Caco-2 (cell line): ENCODE results near the gene AGTPBP1. TPM values are rescaled to one million over a fixed set of nuclear protein-coding genes. Genes with fewer than 3 reads are reported as not detected.

Source experiments
- BruUV-seq: library from RNA; stranded (reverse); fragments of 400-500 nt; replicated peaks from 2 replicates; lab custom pipeline; 2021; lab: Mats Ljungman, UMichigan
- CTCF ChIA-PET: fragments of 300-600 bp; sonication (Branson Sonifier 250); formaldehyde crosslinking; loops from one replicate; lab custom pipeline; 2022; ENCODE audit warnings: antibody characterized with exemption; lab: Charles Lee
- POLR2A ChIA-PET: fragments of 300-600 bp; sonication (Branson Sonifier 250); formaldehyde crosslinking; loops from one replicate; lab custom pipeline; 2022; ENCODE audit warnings: antibody characterized with exemption; lab: Charles Lee
- DNase-seq, 2 experiments: peaks; one replicate each; pipeline versions ENCODE4 v3.0.0 to v3.0.0-alpha.2; 2020 to 2022
- H3K27me3 ChIP-seq: replicated peaks from 2 replicates; pipeline ENCODE4 v1.6.0; 2011; ENCODE audit warnings: low read length; ENCODE audit not compliant: control insufficient read depth, insufficient read depth
- H3K36me3 ChIP-seq: 2 replicates; pipeline ENCODE4 v1.5.1; 2011; ENCODE audit warnings: low read length; ENCODE audit not compliant: control insufficient read depth, insufficient read depth
- H3K4me1 ChIP-seq: fragments of 250-450 bp; sonication (Bioruptor Pico); 2 replicates; pipeline ENCODE4 v1.5.1; 2020; ENCODE audit warnings: mild to moderate bottlenecking
- H3K4me3 ChIP-seq: 2 replicates; pipeline ENCODE4 v1.5.1; 2011; ENCODE audit warnings: low read depth, mild to moderate bottlenecking, control low read depth, low read length
- H3K9me3 ChIP-seq: fragments of 250-450 bp; sonication (Bioruptor Pico); 2 replicates; pipeline ENCODE4 v1.5.1; 2020; ENCODE audit warnings: mild to moderate bottlenecking, moderate library complexity
- H3K27ac Mint-ChIP-seq: one replicate; pipeline ENCODE4 v1.8.0; 2022; ENCODE audit warnings: mixed read lengths; ENCODE audit not compliant: unreplicated experiment
- H3K27me3 Mint-ChIP-seq: one replicate; pipeline ENCODE4 v1.8.0; 2022; ENCODE audit warnings: mixed read lengths; ENCODE audit not compliant: insufficient read depth, unreplicated experiment
- H3K36me3 Mint-ChIP-seq: one replicate; pipeline ENCODE4 v1.8.0; 2022; ENCODE audit warnings: mild to moderate bottlenecking, mixed read lengths; ENCODE audit not compliant: insufficient read depth, unreplicated experiment
- H3K4me1 Mint-ChIP-seq: one replicate; pipeline ENCODE4 v1.8.0; 2022; ENCODE audit warnings: low read depth, mixed read lengths; ENCODE audit not compliant: unreplicated experiment
- H3K4me3 Mint-ChIP-seq: one replicate; pipeline ENCODE4 v1.8.0; 2022; ENCODE audit warnings: mild to moderate bottlenecking, moderate library complexity, mixed read lengths; ENCODE audit not compliant: unreplicated experiment
- H3K9me3 Mint-ChIP-seq: one replicate; pipeline ENCODE4 v1.8.0; 2022; ENCODE audit warnings: mixed read lengths; ENCODE audit not compliant: unreplicated experiment
- CTCF ChIP-seq, 2 experiments: fragments of 200-600 bp in 1 of 2; IDR thresholded peaks; 1 replicate in 1 of 2; 2 replicates in 1 of 2; pipeline versions ENCODE4 v1.5.1 to v1.8.0; 2011 to 2022; ENCODE audit warnings: antibody characterized with exemption in 1 of 2, control low read depth in 1 of 2, inconsistent platforms in 1 of 2, low read depth in 1 of 2, low read length in 1 of 2, mild to moderate bottlenecking in 1 of 2, moderate library complexity in 1 of 2; ENCODE audit not compliant: insufficient read depth in 1 of 2, severe bottlenecking in 1 of 2, unreplicated experiment in 1 of 2
- intact Hi-C: fragments of 100-400 bp; cut with micrococcal nuclease; formaldehyde crosslinking; loops from one replicate; pipeline ENCODE4 v1.10.0; 2022; ENCODE audit not compliant: unreplicated experiment
- total RNA-seq: library from RNA; stranded (reverse); gene quantifications from 2 replicates; pipeline ENCODE4 v1.2.3, GENCODE V29; 2022

Gene AGTPBP1
- total RNA-seq, 1 experiment from 2014 or later: 14.0 TPM

- ChIA-PET POLR2A (no interaction called here), CTCF (no interaction called here)
- no peak for DNase-seq
- H3K36me3 Mint-ChIP-seq: peaks cover 5% of the 10 kb centered on the region
- Histone ChIP-seq H3K27me3 (no peaks in the 10 kb centered on the region), H3K4me1 (no peaks in the 10 kb centered on the region), H3K9me3 (no peaks in the 10 kb centered on the region), H3K4me3 (no peak overlapping the region), H3K36me3 (no peaks in the 10 kb centered on the region)
- BruUV-seq: no TSS peak
- intact Hi-C loops: no loop called here
- TF ChIP-seq CTCF (IDR thresholded peaks at IDR 0.05; ENCODE audit: insufficient read depth in 1 of 2, low read depth in 1 of 2, low read length in 1 of 2, severe bottlenecking in 1 of 2, unreplicated experiment in 1 of 2): no peak
- no peaks in the 10 kb centered on the region for H3K4me1 Mint-ChIP-seq
- H3K4me3 Mint-ChIP-seq: no peak overlapping the region
- no peaks in the 10 kb centered on the region for H3K27me3 Mint-ChIP-seq
- H3K9me3 Mint-ChIP-seq: no peaks in the 10 kb centered on the region
- H3K27ac Mint-ChIP-seq: no peak overlapping the region
Observed at GRCh38 chr9:85615792-85616191, 126.0 kb downstream of the AGTPBP1 start.

DNA sequence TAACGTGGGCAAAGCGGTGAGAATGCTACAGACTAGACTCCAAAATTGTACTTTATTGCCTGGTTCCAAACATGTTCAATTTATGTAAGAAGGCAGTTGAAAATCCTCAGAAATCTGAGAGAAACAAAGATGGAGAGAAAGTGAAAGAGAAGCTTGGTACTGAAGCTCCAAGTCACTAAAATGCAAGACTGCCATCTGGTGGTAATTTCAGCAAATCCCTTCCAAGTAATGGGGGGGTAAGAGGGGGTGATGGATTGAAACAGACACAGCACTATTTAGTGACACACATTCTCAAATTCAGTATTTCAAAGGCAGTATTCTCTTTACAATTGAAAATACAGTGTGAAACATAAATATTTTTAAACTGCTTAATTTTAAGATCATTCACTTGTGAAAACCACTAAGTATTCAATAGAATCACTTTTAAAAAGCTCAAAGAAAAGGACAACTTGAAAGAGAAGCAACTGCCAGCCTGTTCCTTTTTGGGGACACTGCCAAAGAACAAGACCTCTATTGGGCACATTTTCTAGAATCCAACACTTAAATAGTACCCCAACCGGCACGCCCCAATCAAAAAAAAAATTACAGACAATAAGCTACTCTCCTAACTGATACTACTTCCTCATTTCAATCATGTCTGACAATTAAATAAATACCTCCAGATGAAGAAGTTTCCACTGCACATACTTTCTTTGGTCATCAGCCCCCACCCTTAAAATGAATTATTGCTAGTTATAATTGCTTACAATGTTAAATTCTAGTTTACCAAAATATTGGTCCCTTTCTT lies 131.5 kb downstream of the AGTPBP1 start:
- Histone ChIP-seq H3K9me3 (no peaks in the 10 kb centered on the region), H3K4me3 (no peak overlapping the region), H3K27me3 (no peaks in the 10 kb centered on the region), H3K4me1 (no peaks in the 10 kb centered on the region), H3K36me3 (no peaks in the 10 kb centered on the region)
- H3K27ac Mint-ChIP-seq: no peak overlapping the region
- H3K27me3 Mint-ChIP-seq: no peaks in the 10 kb centered on the region
- intact Hi-C loops: loop anchor here (1.0 kb wide), 1 partner anchor 101 kb away; no protein-coding TSS in a partner anchor
- peak; percentile 50 to 59 for TF ChIP-seq CTCF (IDR thresholded peaks at IDR 0.05; ENCODE audit: insufficient read depth in 1 of 2, low read depth in 1 of 2, low read length in 1 of 2, severe bottlenecking in 1 of 2, unreplicated experiment in 1 of 2)
- H3K36me3 Mint-ChIP-seq: peaks cover 5% of the 10 kb centered on the region
- peak in 1 of 2 experiments; percentile 43 for DNase-seq
- POLR2A ChIA-PET: no interaction called here
- CTCF ChIA-PET: interaction anchor here (0.5 to 1.4 kb wide), 11 partner anchors 47 to 1213 kb away, joined by 3 to 11 read pairs (median 4); no protein-coding TSS in a partner anchor
- BruUV-seq: no TSS peak
- no peaks in the 10 kb centered on the region for H3K9me3 Mint-ChIP-seq
- H3K4me1 Mint-ChIP-seq: no peaks in the 10 kb centered on the region
- H3K4me3 Mint-ChIP-seq: no peak overlapping the region

GRCh38 chr9:85605905-85606304 lies 135.8 kb downstream of the AGTPBP1 start:
- Mint-ChIP-seq H3K9me3 (no peaks in the 10 kb centered on the region), H3K27ac (no peak overlapping the region), H3K4me1 (no peaks in the 10 kb centered on the region), H3K36me3 (no peaks in the 10 kb centered on the region), H3K4me3 (no peak overlapping the region), H3K27me3 (no peaks in the 10 kb centered on the region)
- H3K4me3 ChIP-seq: no peak overlapping the region
- H3K36me3 ChIP-seq: no peaks in the 10 kb centered on the region
- H3K27me3 ChIP-seq: no peaks in the 10 kb centered on the region
- no peaks in the 10 kb centered on the region for H3K4me1 ChIP-seq
- H3K9me3 ChIP-seq: no peaks in the 10 kb centered on the region
- no peak for DNase-seq
- TF ChIP-seq CTCF (IDR thresholded peaks at IDR 0.05; ENCODE audit: insufficient read depth in 1 of 2, low read depth in 1 of 2, low read length in 1 of 2, severe bottlenecking in 1 of 2, unreplicated experiment in 1 of 2): no peak
- no TSS peak for BruUV-seq
- ChIA-PET CTCF (no interaction called here), POLR2A (no interaction called here)
- intact Hi-C loops: no loop called here
